ENCODE results near the gene DGCR6L.
"Not testable (repeated sequence)": the region's sequence is repeated elsewhere in the genome, so short reads cannot be mapped to it uniquely, and the experiment has no call there.

DNA sequence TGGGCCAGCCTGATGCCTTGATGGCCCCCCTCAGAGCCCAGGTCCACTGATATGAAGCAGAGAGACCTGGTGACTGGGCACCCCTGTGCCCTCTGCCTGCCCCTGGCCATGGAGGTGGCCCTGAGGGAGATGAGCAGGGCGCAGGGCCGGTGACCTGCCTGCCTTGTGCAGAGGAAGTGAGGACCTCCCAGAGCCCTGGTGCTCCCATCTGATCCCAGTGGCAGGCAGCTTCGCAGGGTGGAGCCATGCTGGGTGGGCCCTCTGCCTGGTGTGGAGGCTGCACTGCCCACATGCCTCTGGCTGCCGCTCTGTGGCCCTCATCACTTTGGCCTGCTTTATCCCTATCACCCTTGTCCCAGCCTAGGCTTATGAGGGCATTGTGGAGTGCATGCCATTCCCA is 50.7 kb downstream of the DGCR6L start:
- not testable (repeated sequence) for TF ChIP-seq POLR2A (IDR thresholded peaks at IDR 0.05)
- TF ChIP-seq, protein P1, sequence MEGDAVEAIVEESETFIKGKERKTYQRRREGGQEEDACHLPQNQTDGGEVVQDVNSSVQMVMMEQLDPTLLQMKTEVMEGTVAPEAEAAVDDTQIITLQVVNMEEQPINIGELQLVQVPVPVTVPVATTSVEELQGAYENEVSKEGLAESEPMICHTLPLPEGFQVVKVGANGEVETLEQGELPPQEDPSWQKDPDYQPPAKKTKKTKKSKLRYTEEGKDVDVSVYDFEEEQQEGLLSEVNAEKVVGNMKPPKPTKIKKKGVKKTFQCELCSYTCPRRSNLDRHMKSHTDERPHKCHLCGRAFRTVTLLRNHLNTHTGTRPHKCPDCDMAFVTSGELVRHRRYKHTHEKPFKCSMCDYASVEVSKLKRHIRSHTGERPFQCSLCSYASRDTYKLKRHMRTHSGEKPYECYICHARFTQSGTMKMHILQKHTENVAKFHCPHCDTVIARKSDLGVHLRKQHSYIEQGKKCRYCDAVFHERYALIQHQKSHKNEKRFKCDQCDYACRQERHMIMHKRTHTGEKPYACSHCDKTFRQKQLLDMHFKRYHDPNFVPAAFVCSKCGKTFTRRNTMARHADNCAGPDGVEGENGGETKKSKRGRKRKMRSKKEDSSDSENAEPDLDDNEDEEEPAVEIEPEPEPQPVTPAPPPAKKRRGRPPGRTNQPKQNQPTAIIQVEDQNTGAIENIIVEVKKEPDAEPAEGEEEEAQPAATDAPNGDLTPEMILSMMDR (IDR thresholded peaks at IDR 0.05), result not testable (repeated sequence)

All from lower leg skin (tissue), 3 donors.